Right lobe of liver (tissue), 6 donors: ENCODE data around the gene WNT8A. TPM values are rescaled to one million over a fixed set of nuclear protein-coding genes. Genes with fewer than 3 reads are reported as not detected.
"Not testable (repeated sequence)": the region's sequence is repeated elsewhere in the genome, so short reads cannot be mapped to it uniquely, and the experiment has no call there.

Experiments
- ATAC-seq, 4 donors: fragments of 200-7000 bp; cut with Tn5 transposase; one replicate each; pipeline ENCODE4 v1.9.1; 2020; ENCODE audit warnings: mild to moderate bottlenecking in 4 of 4, moderate library complexity in 4 of 4
- DNase-seq, 3 donors: peaks; one replicate each; pipeline ENCODE4 v3.0.0-alpha.2; 2020
- H3K27ac ChIP-seq, 3 donors: fragments of 200-600 bp; one replicate each; pipeline ENCODE4 v1.8.0; 2022
- H3K27me3 ChIP-seq, 2 donors: fragments of 200-600 bp; one replicate each; pipeline ENCODE4 v1.8.0; 2022
- H3K36me3 ChIP-seq, 4 donors: fragments of 200-600 bp; sonication (generic) in 1 of 4; one replicate each; pipeline versions ENCODE4 v1.5.1 to v1.8.0; 2017 to 2022; ENCODE audit warnings: control low read depth in 1 of 4
- H3K4me1 ChIP-seq, 4 donors: fragments of 200-600 bp; sonication (generic) in 1 of 4; one replicate each; pipeline versions ENCODE4 v1.5.1 to v1.8.0; 2017 to 2022; ENCODE audit warnings: control low read depth in 1 of 4
- H3K4me3 ChIP-seq, 3 donors: fragments of 200-600 bp; one replicate each; pipeline ENCODE4 v1.8.0; 2022
- H3K9me3 ChIP-seq, 4 donors: fragments of 200-600 bp; sonication (generic) in 1 of 4; one replicate each; pipeline versions ENCODE4 v1.5.1 to v1.8.0; 2017 to 2022; ENCODE audit warnings: control low read depth in 1 of 4
- POLR2A ChIP-seq: fragments of 450-650 bp; IDR thresholded peaks from one replicate; pipeline ENCODE4 v1.6.1; 2017; ENCODE audit warnings: antibody characterized with exemption, mild to moderate bottlenecking
- WGBS: methylation state at CpG from one replicate; pipeline ENCODE4 v1.1.6; 2018; ENCODE audit warnings: low coverage, low lambda C conversion rate; ENCODE audit not compliant: insufficient coverage; ENCODE audit errors: missing lambda C conversion rate; 5-methylcytosine and 5-hydroxymethylcytosine counted together
- intact Hi-C, 2 donors: fragments of 100-400 bp; cut with DNase I; formaldehyde crosslinking; loops; one replicate each; pipeline versions ENCODE4 v1.11.2 to v1.14.1; 2022
- total RNA-seq, 6 experiments: library from RNA; depleted of rRNA in 2 of 6; stranded (reverse); fragments of >200 nt in 2 of 6; fragmentation: NEBNext Ultra II Directional in 3 of 6; extraction: Animal tissue kit (Norgen Biotek cat#: 25700) in 3 of 6; gene quantifications; one replicate each; pipeline versions ENCODE4 v1.1.0 to v1.2.4, GENCODE V29; 2016 to 2023
- TF ChIP-seq, protein P1 (sequence below), 4 donors: fragments of 200-600 bp in 3 of 4; fragments of 450-650 bp in 1 of 4; IDR thresholded peaks; one replicate each; pipeline versions ENCODE4 v1.5.1 to v1.8.0; 2016 to 2022; ENCODE audit warnings: antibody characterized with exemption in 4 of 4, mild to moderate bottlenecking in 2 of 4
- donor health status: DM: no; HTN: yes; CAD: no.
- donor health status: DM: no; HTN: no; CAD: no.
- donor health status: DM: no; HTN: no; CAD: no.
- donor health status: DM: no; HTN: yes; CAD: no.
- donor health status: DM: no; HTN: yes; CAD: no.

WNT8A gene
- total RNA-seq, 6 experiments from 2014 or later = not detected

- peak; percentile 72 to 74 (median 74) for DNase-seq
- intact Hi-C loops = no loop called here
- Histone ChIP-seq H3K4me1 (no peaks in the 10 kb centered on the region), H3K4me3 (no peak overlapping the region), H3K36me3 (no peaks in the 10 kb centered on the region), H3K27ac (no peak overlapping the region), H3K27me3 (no peaks in the 10 kb centered on the region), H3K9me3 (no peaks in the 10 kb centered on the region)
- TF ChIP-seq POLR2A = no peak
- TF ChIP-seq, protein P1, sequence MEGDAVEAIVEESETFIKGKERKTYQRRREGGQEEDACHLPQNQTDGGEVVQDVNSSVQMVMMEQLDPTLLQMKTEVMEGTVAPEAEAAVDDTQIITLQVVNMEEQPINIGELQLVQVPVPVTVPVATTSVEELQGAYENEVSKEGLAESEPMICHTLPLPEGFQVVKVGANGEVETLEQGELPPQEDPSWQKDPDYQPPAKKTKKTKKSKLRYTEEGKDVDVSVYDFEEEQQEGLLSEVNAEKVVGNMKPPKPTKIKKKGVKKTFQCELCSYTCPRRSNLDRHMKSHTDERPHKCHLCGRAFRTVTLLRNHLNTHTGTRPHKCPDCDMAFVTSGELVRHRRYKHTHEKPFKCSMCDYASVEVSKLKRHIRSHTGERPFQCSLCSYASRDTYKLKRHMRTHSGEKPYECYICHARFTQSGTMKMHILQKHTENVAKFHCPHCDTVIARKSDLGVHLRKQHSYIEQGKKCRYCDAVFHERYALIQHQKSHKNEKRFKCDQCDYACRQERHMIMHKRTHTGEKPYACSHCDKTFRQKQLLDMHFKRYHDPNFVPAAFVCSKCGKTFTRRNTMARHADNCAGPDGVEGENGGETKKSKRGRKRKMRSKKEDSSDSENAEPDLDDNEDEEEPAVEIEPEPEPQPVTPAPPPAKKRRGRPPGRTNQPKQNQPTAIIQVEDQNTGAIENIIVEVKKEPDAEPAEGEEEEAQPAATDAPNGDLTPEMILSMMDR (IDR thresholded peaks at IDR 0.05) = peak; percentile 63 to 82 (median 77)
- ATAC-seq = peak; percentile 94 to 98 (median 94)
- 3% methylated on average over 5 of the region's 6 CpGs for WGBS
These were observed 14.9 kb upstream of the WNT8A start for GRCh38 chr5:138068742-138069600.

DNA sequence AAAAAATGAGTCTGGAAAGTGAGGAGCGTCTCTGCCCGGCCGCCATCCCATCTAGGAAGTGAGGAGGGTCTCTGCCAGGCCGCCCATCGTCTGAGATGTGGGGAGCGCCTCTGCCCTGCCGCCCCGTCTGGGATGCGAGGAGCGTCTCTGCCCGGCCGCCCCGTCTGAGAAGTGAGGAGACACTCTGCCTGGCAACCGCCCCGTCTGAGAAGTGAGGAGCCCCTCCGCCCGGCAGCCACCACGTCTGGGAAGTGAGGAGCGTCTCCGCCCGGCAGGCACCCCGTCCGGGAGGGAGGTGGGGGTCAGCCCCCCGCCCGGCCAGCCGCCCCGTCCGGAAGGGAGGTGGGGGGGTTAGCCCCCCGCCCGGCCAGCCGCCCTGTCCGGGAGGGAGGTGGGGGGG is 13.8 kb upstream of the WNT8A start:
- WGBS = no CpG with 5 or more reads among the region's 32 CpGs
- H3K4me3 ChIP-seq, intact Hi-C loops: not testable (repeated sequence)

DNA sequence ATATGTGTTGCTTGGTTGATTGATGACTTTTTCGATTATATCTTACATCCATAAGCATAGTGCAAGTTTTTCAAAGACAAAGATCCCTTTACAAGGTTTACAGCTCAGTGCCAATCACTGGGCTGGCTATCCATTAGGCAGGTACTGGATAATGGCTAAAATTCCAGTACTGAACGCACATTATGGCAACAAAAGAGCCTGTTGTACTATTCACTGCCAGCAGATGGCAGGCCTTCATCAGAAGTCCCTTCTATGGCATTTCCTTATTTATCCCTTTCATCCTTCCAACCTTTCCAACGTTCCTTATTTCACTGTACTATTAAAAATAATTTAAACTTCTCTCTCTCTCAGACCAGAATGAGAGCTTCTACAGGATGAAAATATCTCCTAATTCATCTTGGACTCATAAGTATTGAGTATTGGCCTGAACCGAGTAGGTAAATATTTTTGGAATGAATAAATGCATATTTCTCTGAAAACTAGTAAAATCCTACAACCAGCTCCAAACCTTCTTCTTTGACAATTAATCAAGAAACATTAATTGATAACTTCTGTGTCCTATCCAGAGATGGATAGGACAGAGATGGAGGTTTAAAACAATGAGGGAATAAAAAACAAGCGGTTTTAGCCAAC is 6.7 kb upstream of the WNT8A start:
- peak; percentile 90 to 97 (median 92) for ATAC-seq
- H3K27ac ChIP-seq = no peak overlapping the region
- intact Hi-C loops = loop anchor here in 1 of 2 donors (5.0 kb wide), 1 partner anchor 55 kb away; no protein-coding TSS in a partner anchor
- no peaks in the 10 kb centered on the region for H3K4me1 ChIP-seq
- no peaks in the 10 kb centered on the region for H3K9me3 ChIP-seq
- 32% methylated on average over 5 of the region's 5 CpGs for WGBS
- no peak overlapping the region for H3K4me3 ChIP-seq
- peak in 2 of 3 donors; percentile 51 to 58 for DNase-seq
- no peaks in the 10 kb centered on the region for H3K27me3 ChIP-seq
- TF ChIP-seq, protein P1 (IDR thresholded peaks at IDR 0.05) = peak; percentile 81 to 88 (median 84)
- no peak for TF ChIP-seq POLR2A
- no peaks in the 10 kb centered on the region for H3K36me3 ChIP-seq

More for the DNA sequence above, 13.8 kb upstream of the WNT8A start:
- not testable (repeated sequence) for DNase-seq, H3K9me3 ChIP-seq, H3K4me1 ChIP-seq, H3K27me3 ChIP-seq, H3K36me3 ChIP-seq, H3K27ac ChIP-seq, ATAC-seq

- intact Hi-C loops = loop anchor here in 1 of 2 donors (5.0 kb wide), 1 partner anchor 54 kb away; no protein-coding TSS in a partner anchor
- no peaks in the 10 kb centered on the region for H3K27me3 ChIP-seq
- no peak for TF ChIP-seq POLR2A
- TF ChIP-seq, protein P1 (IDR thresholded peaks at IDR 0.05) = no peak
- 46% methylated on average over 1 of the region's 1 CpG for WGBS
- ATAC-seq (no peak), DNase-seq (no peak)
- H3K9me3 ChIP-seq = no peaks in the 10 kb centered on the region
- H3K36me3 ChIP-seq = no peaks in the 10 kb centered on the region
- no peaks in the 10 kb centered on the region for H3K4me1 ChIP-seq
- no peak overlapping the region for H3K27ac ChIP-seq
- H3K4me3 ChIP-seq = no peak overlapping the region
These were observed 5.7 kb upstream of the WNT8A start for GRCh38 chr5:138078006-138078643.
